NCI-H2107 (cell line): ENCODE data around the gene DCAF6.
"Not testable (repeated sequence)": the region's sequence is repeated elsewhere in the genome, so short reads cannot be mapped to it uniquely, and the experiment has no call there.

Experiments used
- DNase-seq: peaks from one replicate; lab custom pipeline; 2025; lab: John Stamatoyannopoulos, UW

Gene DCAF6

GRCh38 chr1:168031627-168032026, 95.1 kb downstream of the DCAF6 start:
- DNase-seq: no peak

- no peak for DNase-seq
Observed at GRCh38 chr1:168032029-168032428, 95.5 kb downstream of the DCAF6 start.

GRCh38 chr1:168035345-168035744, 98.9 kb downstream of the DCAF6 start:
- no peak for DNase-seq

- no peak for DNase-seq
Observed at GRCh38 chr1:168042362-168042761, 105.9 kb downstream of the DCAF6 start.

DNA sequence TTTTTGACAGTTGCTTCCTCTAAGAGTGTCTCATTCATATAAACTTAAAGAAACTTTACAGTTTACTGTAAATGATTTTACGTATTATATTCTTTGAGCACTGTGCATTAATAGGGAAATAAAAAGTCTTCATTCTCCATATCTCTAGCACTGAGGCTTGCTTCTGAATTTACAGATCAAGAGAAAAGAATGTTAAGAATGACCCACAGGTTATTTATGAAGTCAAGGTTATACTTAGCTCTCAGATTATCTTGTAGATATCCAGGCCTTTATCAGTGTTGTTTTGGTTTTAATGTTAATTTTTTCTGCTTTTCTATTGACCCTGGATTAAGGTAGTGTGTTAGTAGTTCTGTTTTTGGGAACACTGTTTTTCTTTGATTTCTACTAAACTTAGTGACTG, 108.8 kb downstream of the DCAF6 start:
- DNase-seq: no peak

DNA sequence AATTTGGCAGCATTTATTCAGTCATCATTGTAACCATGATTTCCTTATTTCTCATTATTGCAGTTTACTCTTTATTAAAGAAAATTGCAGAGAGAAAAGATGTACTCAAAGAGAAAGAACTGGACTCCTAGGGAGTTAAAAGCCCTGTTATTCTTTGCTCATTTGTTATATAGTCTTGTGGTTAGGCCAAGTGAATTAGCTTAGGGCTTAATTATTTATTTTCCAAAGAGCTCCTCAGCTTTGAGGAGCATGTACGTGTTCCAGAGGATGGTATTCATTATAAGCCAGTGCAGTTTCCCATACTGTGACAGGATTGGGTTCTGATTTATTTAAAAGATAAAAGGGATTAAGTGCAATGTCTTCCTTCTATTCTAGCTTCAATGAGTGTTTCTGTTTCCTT, 113.8 kb downstream of the DCAF6 start:
- peak; percentile 1 for DNase-seq

DNA sequence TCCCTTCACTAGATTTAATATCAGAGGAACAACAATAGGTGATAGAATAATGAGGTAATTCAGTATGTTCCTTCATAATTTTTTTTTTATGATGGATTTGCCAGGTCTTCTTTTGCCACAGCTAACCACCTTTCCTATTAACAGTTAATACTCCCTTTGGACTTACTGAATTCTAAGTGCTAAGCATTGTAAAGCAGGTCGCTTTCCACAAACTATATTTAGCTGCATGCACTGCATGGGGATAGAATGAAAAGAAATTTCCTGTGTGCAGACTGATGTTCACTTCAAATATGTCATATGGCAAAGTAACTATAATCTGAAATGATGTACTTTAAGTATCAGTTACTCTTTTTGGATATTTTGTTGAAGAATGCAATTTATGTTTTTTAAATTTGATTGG, 114.4 kb downstream of the DCAF6 start:
- DNase-seq: no peak

GRCh38 chr1:168053681-168054080, 117.2 kb downstream of the DCAF6 start:
- no peak for DNase-seq

DNA sequence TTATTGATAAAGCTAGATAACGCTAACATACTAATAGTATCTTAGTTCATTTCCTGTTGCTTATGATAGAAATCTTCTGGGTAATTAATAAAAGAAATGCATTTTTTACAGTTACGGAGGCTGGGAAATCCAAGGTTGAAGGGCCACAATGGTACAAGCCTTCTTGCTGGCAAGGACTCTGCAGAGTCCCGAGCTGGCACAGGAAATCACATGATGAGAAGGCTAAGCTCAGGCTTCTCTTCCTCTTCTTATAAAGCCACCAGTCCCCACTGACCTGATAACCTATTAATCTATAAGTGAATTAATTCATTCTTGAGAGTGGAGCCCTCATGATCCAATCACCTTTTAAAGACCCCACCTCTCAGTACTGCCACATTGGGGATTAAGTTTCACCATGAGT, 117.6 kb downstream of the DCAF6 start:
- no peak for DNase-seq

DNA sequence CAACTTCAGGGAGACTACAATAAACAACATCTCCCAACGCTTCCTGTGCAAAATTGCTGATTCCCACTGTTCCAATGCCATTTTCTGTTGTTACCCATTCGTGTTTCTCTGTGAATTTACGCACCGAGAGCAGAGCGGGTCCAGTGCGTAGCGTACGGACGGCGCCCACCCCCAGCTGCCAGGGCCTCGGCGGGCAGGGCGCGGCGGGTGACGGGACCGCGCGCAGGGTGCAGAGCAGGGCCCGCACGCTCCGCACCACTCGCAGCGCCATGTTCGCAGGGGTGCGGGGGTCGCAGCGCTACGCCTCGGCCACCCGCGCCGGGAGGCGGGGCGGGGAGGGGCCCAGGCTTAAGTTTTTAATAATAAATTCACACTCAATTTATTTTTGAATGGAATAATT, 119.7 kb downstream of the DCAF6 start:
- DNase-seq: not testable (repeated sequence)

DNA sequence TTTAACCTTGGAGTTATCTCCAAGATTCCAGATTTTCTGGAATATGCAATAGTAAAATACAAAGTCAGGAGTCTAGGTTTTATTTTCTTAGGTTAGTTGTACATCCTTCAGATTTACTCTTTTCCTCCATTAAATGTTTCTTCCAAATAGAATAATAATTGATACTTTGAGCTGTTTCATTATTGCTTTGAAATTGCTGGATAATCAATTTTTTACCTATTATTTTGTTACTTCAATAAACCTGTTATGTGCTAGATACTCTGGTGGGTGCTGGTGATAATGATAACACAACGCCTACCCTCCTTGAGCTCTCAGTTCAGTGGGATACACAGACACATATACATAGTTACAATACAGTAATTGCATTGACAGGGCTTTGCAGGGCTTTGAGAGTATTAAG, 120.9 kb downstream of the DCAF6 start:
- no peak for DNase-seq

- no peak for DNase-seq
Observed at GRCh38 chr1:168057921-168058320, 121.4 kb downstream of the DCAF6 start.

- no peak for DNase-seq
Observed at GRCh38 chr1:168064216-168064615, 127.7 kb downstream of the DCAF6 start.

- no peak for DNase-seq
Observed at GRCh38 chr1:168065506-168065905, 129.0 kb downstream of the DCAF6 start.

- no peak for DNase-seq
Observed at GRCh38 chr1:168069384-168069783, 132.9 kb downstream of the DCAF6 start.

DNA sequence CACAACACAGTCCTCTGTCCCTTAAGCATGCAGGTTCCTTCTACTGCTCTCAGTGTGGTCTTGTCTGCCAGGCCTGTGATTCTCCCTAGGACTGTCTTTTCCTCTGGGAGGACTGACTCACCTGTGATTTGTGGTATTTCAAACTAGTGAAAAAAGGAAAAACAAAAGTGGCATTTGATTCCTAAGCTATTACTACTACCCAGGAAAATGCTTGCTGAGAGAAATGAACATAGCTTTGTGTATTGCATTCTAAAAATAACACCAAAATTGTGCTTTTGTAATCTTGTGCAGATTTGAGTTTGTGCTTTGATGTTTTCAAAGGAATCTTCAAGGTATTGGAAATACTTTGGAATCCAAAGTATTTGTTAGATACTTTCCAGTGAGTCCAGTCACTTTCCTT, 143.3 kb downstream of the DCAF6 start:
- no peak for DNase-seq

- no peak for DNase-seq
Observed at GRCh38 chr1:168081373-168082007, 145.0 kb downstream of the DCAF6 start.

DNA sequence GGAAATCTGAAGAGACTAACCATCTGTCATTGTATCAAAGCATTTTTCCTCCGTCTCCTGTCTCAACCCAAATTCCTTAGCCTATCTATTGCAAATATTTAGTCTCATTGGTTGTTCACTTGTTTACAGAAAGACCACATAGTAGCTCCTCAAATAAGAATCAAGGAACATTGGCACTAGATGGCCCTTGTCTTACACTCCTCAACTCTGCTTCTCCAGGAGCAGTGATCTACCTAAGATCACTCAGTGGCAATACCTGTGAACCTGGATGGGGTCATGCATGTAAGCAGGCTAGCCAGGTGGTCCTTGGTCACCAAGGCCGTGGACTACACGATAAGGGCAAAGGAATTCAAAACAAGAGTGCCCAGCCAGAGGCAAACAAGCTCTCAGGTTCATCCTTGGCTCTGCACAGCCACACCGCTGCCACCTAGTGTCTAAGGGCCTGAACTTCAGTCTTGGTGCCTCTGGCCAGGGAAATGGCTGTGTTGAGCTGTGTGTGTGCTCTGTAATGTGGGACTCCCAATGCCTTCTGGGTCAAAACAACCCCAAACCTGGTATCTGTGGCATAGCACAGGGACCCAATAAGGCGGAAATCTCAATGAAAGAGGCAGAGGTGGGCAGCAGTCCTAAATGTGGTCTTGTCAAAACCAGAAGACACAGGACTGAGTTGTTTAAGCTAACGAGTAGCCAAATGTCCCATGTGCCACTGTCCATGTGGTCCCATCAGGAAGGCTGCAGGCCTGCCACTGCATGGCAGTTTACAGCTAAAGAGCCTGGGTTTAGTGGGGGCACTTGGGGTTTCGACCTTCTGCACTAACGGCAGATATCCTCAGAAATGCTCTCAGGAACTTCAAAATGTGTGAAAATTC, 145.8 kb downstream of the DCAF6 start:
- DNase-seq: peak; percentile 75

DNA sequence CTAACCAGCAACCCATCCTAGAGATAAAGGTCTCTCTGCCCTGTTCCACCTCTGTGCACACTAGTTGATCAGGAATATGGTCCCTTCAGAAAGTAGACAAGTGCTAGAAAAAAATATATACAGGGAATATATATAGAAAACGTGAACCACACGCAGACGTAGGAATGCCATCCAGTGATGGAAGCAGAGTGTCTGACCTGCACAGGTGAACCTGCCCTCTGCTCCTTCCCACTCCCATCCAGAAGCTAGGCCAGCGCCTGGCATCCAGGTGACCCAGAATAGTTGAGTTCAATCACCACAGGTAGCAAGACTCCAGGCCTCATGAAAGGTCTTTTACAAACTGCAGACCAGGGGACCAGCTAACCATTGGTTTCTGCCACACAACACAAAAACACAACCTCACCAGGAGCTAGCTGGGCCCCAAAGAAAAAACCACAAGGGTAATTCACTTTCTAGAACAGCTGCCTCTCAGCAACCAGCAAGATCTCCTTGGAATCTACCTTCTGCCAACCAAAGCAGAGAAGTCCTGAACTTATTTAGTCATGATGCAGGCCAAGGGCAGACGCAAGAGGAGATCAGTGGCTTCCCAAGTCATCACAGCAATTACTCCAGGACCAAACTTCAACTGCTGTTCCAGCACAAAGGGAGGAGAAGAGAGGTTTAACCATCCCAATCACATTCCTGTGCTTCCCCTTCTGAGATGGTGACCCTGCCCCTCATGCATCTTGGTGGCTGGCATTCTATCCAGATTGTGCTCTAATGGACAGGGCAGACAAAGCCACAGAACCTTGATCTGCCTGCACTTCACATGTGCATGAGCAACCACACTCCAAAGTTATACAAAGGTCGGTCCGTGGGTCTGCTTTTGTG, 147.2 kb downstream of the DCAF6 start:
- no peak for DNase-seq

GRCh38 chr1:168084396-168085231, 148.1 kb downstream of the DCAF6 start:
- DNase-seq: no peak

DNA sequence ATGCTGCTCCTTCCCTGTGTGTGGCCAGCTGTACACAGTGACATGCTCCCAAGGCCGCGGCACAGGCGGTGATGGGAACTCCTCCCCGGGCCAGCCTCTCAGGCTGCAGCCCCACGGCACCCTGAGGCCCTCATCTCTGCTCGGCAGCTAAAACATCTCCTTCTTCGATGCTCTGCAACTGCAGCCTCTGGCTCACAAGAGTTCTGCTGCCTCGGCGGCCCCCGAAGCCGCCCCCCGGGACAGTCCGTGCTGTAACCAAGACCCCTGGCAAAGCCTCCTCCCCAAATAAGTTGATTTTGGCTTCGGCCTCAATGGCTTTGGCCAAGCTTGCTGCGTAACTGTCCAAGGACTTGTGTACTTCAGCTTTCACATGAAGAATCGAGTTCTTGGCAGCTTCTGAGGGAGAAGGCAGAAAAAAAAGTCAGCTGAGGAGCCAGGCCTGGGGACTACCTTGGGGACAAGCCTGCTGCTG, 149.0 kb downstream of the DCAF6 start:
- no peak for DNase-seq

DNA sequence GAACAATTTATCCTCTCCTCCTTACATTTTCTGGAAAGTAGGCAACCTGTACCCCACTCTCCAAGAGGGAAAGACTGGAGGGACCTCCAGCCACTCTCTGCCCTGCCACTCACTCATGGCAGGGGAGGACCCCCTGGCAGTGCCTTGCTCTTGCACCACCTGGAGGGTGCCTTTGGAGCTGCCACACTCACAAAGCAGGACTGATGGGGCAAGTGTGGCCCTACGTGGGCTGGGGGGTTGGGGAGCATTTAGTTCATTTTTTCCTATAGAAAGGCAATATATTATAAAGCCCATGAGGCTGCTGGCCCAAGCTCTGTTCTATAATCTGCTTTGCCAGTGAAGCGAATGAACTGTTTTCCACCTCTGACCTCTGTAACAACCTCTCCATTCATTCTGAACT, 150.0 kb downstream of the DCAF6 start:
- no peak for DNase-seq
